ENCODE measurements around the gene TRPM7.
"Not testable (repeated sequence)": the region's sequence is repeated elsewhere in the genome, so short reads cannot be mapped to it uniquely, and the experiment has no call there.

Gene TRPM7

DNA sequence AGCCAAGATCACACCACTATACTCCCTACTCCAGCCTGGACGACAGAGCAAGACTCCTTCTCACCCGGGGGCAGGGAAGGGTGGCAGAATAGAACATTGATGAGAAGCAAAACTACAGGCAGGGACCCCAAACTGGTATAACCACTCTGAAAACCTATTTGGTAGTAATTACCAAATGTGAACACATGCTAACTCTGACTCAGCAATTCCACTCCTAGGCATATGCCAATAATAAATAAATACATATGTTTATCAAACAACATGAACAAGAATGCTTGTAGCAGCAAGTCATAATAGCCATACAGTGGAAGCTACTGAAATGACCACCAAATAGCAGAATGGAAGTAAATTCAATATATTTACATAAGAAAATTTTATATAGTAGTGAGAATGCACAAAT, 109.1 kb downstream of the TRPM7 start:
- no peak for TF ChIP-seq LEF1 (IDR thresholded peaks at IDR 0.05; ENCODE audit: borderline replicate concordance)
- no peak for TF ChIP-seq ELF4 (IDR thresholded peaks at IDR 0.05)
- TF ChIP-seq CTBP1 (IDR thresholded peaks at IDR 0.05; ENCODE audit: borderline replicate concordance), result no peak
- no peak for TF ChIP-seq FOXA1 (IDR thresholded peaks at IDR 0.05)
- no peak for TF ChIP-seq FOXM1 (IDR thresholded peaks at IDR 0.05; ENCODE audit: borderline replicate concordance)
- TF ChIP-seq, protein P1, sequence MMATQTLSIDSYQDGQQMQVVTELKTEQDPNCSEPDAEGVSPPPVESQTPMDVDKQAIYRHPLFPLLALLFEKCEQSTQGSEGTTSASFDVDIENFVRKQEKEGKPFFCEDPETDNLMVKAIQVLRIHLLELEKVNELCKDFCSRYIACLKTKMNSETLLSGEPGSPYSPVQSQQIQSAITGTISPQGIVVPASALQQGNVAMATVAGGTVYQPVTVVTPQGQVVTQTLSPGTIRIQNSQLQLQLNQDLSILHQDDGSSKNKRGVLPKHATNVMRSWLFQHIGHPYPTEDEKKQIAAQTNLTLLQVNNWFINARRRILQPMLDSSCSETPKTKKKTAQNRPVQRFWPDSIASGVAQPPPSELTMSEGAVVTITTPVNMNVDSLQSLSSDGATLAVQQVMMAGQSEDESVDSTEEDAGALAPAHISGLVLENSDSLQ (IDR thresholded peaks at IDR 0.05), result no peak
- no peak for TF ChIP-seq BHLHE40 (IDR thresholded peaks at IDR 0.05; ENCODE audit: borderline replicate concordance)
- TF ChIP-seq HDGF (IDR thresholded peaks at IDR 0.05; ENCODE audit: borderline replicate concordance), result no peak
- TF ChIP-seq NFRKB (IDR thresholded peaks at IDR 0.05), result no peak
- no peak for TF ChIP-seq ZNF384 (IDR thresholded peaks at IDR 0.05)
- no peak for TF ChIP-seq L3MBTL2 (conservative IDR thresholded peaks at IDR 0.05)
- CTCF ChIA-PET, result no interaction called here
- DNase-seq (ENCODE audit: extremely low spot score), result no peak
- POLR2A ChIA-PET, result no interaction called here

GRCh38 chr15:50576166-50576565, 110.4 kb downstream of the TRPM7 start:
- DNase-seq (ENCODE audit: extremely low spot score), result no peak
- CTCF ChIA-PET, result no interaction called here
- TF ChIP-seq ARNT (IDR thresholded peaks at IDR 0.05), result no peak
- POLR2A ChIA-PET, result no interaction called here

GRCh38 chr15:50573842-50574241, 112.8 kb downstream of the TRPM7 start:
- DNase-seq (ENCODE audit: extremely low spot score); CTCF ChIA-PET; POLR2A ChIA-PET: not testable (repeated sequence)

- ChIA-PET CTCF (interaction anchor here (0.6 kb wide), 1 partner anchor 371 kb away, joined by 3 read pairs; no protein-coding TSS in a partner anchor), POLR2A (no interaction called here)
- TF ChIP-seq, protein P1 (IDR thresholded peaks at IDR 0.05), result no peak
- TF ChIP-seq TARDBP (IDR thresholded peaks at IDR 0.05), result no peak
- TF ChIP-seq ELF4 (IDR thresholded peaks at IDR 0.05), result no peak
- no peak for TF ChIP-seq BHLHE40 (IDR thresholded peaks at IDR 0.05; ENCODE audit: borderline replicate concordance)
- no peak for TF ChIP-seq SUZ12 (IDR thresholded peaks at IDR 0.05)
- no peak for TF ChIP-seq LEF1 (IDR thresholded peaks at IDR 0.05; ENCODE audit: borderline replicate concordance)
- TF ChIP-seq ZNF384 (IDR thresholded peaks at IDR 0.05), result no peak
- TF ChIP-seq CTBP1 (IDR thresholded peaks at IDR 0.05; ENCODE audit: borderline replicate concordance), result no peak
- no peak for TF ChIP-seq HDGF (IDR thresholded peaks at IDR 0.05; ENCODE audit: borderline replicate concordance)
- no peak for DNase-seq (ENCODE audit: extremely low spot score)
Observed at GRCh38 chr15:50563756-50564155, 122.8 kb downstream of the TRPM7 start.

DNA sequence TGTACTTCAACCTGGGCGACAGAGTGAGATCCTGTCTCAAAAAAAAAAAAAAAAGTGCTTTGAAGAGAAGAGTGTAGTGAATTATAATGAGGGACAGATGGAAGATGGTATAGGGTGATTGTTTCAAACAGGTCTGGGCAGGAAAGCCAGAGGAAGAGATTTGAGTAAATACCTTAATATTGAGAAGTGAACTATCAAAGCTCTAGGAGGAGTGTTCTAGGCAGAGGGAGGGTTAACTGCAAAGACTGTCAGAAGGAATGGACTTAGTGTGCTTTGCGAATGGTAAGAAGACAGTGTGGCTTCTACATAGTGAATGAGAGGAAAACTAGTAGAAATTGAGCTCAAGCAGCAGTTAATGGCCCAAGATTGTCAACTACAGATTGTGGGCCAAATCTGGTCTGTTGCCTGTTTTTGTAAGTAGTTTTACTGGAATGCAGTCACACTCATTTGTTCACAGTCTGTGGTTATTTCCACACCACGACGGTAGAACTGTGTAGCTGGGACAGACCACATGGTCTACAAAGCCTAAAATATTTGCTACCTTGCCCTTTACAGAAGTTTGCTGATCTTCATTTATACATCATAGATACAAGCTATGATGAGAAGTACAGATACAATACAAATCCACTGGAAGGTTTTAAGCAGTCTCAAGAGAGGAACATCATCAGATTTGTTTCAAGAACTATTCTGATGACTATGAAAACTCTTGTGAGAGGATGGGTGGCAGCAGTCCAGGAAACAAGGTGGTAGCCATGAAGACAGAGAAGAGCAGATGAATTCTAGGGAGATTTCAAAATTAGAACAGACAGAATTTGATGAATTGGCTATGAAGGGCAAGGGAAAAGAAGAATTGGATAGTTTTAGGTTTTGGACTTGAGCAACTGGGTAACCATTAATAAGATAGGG, 123.6 kb downstream of the TRPM7 start:
- POLR2A ChIA-PET, result no interaction called here
- CTCF ChIA-PET, result interaction anchor here (0.6 kb wide), 1 partner anchor 370 kb away, joined by 3 read pairs; no protein-coding TSS in a partner anchor
- TF ChIP-seq NFRKB (IDR thresholded peaks at IDR 0.05) (no peak), TARDBP (IDR thresholded peaks at IDR 0.05) (no peak), ELF4 (IDR thresholded peaks at IDR 0.05) (no peak), FOXA1 (IDR thresholded peaks at IDR 0.05) (no peak), ARNT (IDR thresholded peaks at IDR 0.05) (no peak), LEF1 (IDR thresholded peaks at IDR 0.05; ENCODE audit: borderline replicate concordance) (no peak), FOXM1 (IDR thresholded peaks at IDR 0.05; ENCODE audit: borderline replicate concordance) (no peak), CTBP1 (IDR thresholded peaks at IDR 0.05; ENCODE audit: borderline replicate concordance) (no peak), BHLHE40 (IDR thresholded peaks at IDR 0.05; ENCODE audit: borderline replicate concordance) (no peak), ZNF384 (IDR thresholded peaks at IDR 0.05) (no peak), FOXK2 (IDR thresholded peaks at IDR 0.05) (no peak), HDGF (IDR thresholded peaks at IDR 0.05; ENCODE audit: borderline replicate concordance) (no peak), SP1 (IDR thresholded peaks at IDR 0.05) (no peak), SUZ12 (IDR thresholded peaks at IDR 0.05) (no peak), L3MBTL2 (conservative IDR thresholded peaks at IDR 0.05) (no peak)
- TF ChIP-seq, protein P1 (IDR thresholded peaks at IDR 0.05), result no peak
- DNase-seq (ENCODE audit: extremely low spot score), result no peak

DNA sequence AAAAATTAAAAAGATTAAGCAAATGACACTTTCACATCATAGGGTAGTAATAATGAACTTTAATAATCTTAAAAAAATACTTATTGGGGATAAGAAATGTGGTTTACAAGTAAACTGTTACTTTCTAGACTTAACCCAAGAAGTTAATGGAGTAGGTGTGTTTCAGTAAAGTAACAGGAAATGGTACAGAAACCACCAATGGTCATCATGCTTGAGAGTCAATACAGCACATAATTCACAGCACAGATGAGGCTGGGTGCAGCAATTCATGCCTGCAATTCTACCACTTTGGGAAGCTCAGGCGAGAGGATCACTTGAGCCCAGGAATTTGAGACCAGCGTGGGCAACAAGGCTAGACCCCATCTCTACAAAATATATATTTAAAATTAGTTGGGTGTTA, 128.6 kb downstream of the TRPM7 start:
- DNase-seq (ENCODE audit: extremely low spot score), result no peak
- TF ChIP-seq SUZ12 (IDR thresholded peaks at IDR 0.05), result no peak
- no peak for TF ChIP-seq FOXM1 (IDR thresholded peaks at IDR 0.05; ENCODE audit: borderline replicate concordance)
- no peak for TF ChIP-seq NFRKB (IDR thresholded peaks at IDR 0.05)
- TF ChIP-seq FOXA1 (IDR thresholded peaks at IDR 0.05), result no peak
- TF ChIP-seq LEF1 (IDR thresholded peaks at IDR 0.05; ENCODE audit: borderline replicate concordance), result no peak
- TF ChIP-seq ARNT (IDR thresholded peaks at IDR 0.05), result no peak
- TF ChIP-seq, protein P1 (IDR thresholded peaks at IDR 0.05), result no peak
- no peak for TF ChIP-seq L3MBTL2 (conservative IDR thresholded peaks at IDR 0.05)
- no peak for TF ChIP-seq HDGF (IDR thresholded peaks at IDR 0.05; ENCODE audit: borderline replicate concordance)
- no peak for TF ChIP-seq TARDBP (IDR thresholded peaks at IDR 0.05)
- no peak for TF ChIP-seq CTBP1 (IDR thresholded peaks at IDR 0.05; ENCODE audit: borderline replicate concordance)
- TF ChIP-seq ZNF384 (IDR thresholded peaks at IDR 0.05), result no peak
- no peak for TF ChIP-seq ELF4 (IDR thresholded peaks at IDR 0.05)
- no peak for TF ChIP-seq SP1 (IDR thresholded peaks at IDR 0.05)
- no peak for TF ChIP-seq BHLHE40 (IDR thresholded peaks at IDR 0.05; ENCODE audit: borderline replicate concordance)
- no peak for TF ChIP-seq FOXK2 (IDR thresholded peaks at IDR 0.05)
- ChIA-PET POLR2A (no interaction called here), CTCF (no interaction called here)

Measured in HEK293T (cell line).